ENCODE measurements around the gene MARCOL. TPM values are rescaled to one million over a fixed set of nuclear protein-coding genes. Genes with fewer than 3 reads are reported as not detected.

MARCOL gene
- total and polyA plus RNA-seq, 10 of the 15 experiments (the other 5 are each of a cell fraction or from before 2014, with no cell fraction given), result 1.4 TPM; not detected in 9

DNA sequence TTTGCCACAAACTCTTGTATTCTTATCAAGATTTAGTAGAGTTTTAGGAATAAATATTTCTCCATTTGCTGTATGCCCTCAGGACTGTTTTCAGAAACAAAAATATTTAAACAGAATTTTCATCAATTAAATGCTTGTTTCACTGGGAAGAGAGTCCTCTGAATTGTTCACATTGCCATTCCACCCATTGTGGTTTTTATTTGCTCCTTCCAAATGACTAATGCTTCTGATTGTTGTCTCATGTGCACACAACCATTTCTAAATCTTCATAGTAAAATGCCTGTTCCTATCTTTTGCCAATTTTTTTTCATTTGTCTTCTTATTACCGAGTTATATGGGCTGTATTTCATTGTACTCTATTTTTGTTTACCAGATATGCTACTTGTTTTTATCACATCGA, 10.6 kb downstream of the MARCOL start:
- POLR2A ChIA-PET, result no interaction called here
- FAIRE-seq (no peak), ATAC-seq (no peak), DNase-seq (ENCODE audit: low read depth, low spot score) (no peak)
- Histone ChIP-seq H3K9ac (ENCODE audit: control insufficient read depth, insufficient read depth, low read length) (no peak overlapping the region), H3K27ac (ENCODE audit: control insufficient read depth, insufficient read depth) (no peak overlapping the region), H3K9me3 (replicated peaks; ENCODE audit: control insufficient read depth, insufficient read depth, low read length) (no peaks in the 10 kb centered on the region), H3K27me3 (replicated peaks in 1 of 2; ENCODE audit: control insufficient read depth in 2 of 2, insufficient read depth in 2 of 2, low read length in 1 of 2) (no peaks in the 10 kb centered on the region), H3K4me3 (no peak overlapping the region), H3K79me2 (ENCODE audit: control insufficient read depth, insufficient read depth, low read length) (no peaks in the 10 kb centered on the region), H2AFZ (ENCODE audit: control insufficient read depth, low read depth, low read length) (no peak overlapping the region), H3K36me3 (ENCODE audit: control insufficient read depth in 2 of 2, insufficient read depth in 2 of 2, low read length in 1 of 2) (no peaks in the 10 kb centered on the region), H3K4me2 (ENCODE audit: control insufficient read depth, insufficient read depth) (no peak overlapping the region), H4K20me1 (ENCODE audit: control insufficient read depth, insufficient read depth) (no peaks in the 10 kb centered on the region), H3K4me1 (ENCODE audit: control insufficient read depth, insufficient read depth, low read length) (no peaks in the 10 kb centered on the region)
- TF ChIP-seq IRF4 (IDR thresholded peaks at IDR 0.05; ENCODE audit: low read depth, low read length) (no peak), KLF5 (IDR thresholded peaks at IDR 0.05; ENCODE audit: partially characterized antibody) (no peak), CREB1 (IDR thresholded peaks at IDR 0.05; ENCODE audit: low read depth) (no peak), EP300 (IDR thresholded peaks at IDR 0.05; ENCODE audit: borderline replicate concordance in 1 of 2, control insufficient read depth in 1 of 2, low read depth in 2 of 2, low read length in 2 of 2) (no peak), NR2C1 (IDR thresholded peaks at IDR 0.05) (no peak), HCFC1 (IDR thresholded peaks at IDR 0.05; ENCODE audit: low read length) (no peak), BCL11A (IDR thresholded peaks at IDR 0.05; ENCODE audit: low read depth, low read length) (no peak), SPI1 (IDR thresholded peaks at IDR 0.05; ENCODE audit: borderline replicate concordance, insufficient read depth, low read depth, low read length) (no peak), BMI1 (IDR thresholded peaks at IDR 0.05; ENCODE audit: borderline replicate concordance) (no peak), EGR1 (IDR thresholded peaks at IDR 0.05; ENCODE audit: borderline replicate concordance in 1 of 2, low read depth in 2 of 2, low read length in 2 of 2) (no peak)
- TF ChIP-seq, protein P1, sequence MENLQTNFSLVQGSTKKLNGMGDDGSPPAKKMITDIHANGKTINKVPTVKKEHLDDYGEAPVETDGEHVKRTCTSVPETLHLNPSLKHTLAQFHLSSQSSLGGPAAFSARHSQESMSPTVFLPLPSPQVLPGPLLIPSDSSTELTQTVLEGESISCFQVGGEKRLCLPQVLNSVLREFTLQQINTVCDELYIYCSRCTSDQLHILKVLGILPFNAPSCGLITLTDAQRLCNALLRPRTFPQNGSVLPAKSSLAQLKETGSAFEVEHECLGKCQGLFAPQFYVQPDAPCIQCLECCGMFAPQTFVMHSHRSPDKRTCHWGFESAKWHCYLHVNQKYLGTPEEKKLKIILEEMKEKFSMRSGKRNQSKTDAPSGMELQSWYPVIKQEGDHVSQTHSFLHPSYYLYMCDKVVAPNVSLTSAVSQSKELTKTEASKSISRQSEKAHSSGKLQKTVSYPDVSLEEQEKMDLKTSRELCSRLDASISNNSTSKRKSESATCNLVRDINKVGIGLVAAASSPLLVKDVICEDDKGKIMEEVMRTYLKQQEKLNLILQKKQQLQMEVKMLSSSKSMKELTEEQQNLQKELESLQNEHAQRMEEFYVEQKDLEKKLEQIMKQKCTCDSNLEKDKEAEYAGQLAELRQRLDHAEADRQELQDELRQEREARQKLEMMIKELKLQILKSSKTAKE (IDR thresholded peaks at IDR 0.05; ENCODE audit: low read depth, poor library complexity, severe bottlenecking), result no peak
- intact Hi-C loops (cut with micrococcal nuclease; ENCODE audit: unreplicated experiment), result no loop called here
- RAD21 ChIA-PET (ENCODE audit: unreplicated experiment), result no interaction called here
- CTCF ChIA-PET, result no interaction called here
- in situ Hi-C loops (cut with MboI), result no loop called here
- BruUV-seq (replicated peaks), result no TSS peak
- WGBS (ENCODE audit: insufficient coverage, insufficient replicate concordance, low lambda C conversion rate, missing lambda C conversion rate), result 21% methylated on average over 2 of the region's 2 CpGs
- SMC1A ChIA-PET (ENCODE audit: uncharacterized antibody, unreplicated experiment), result no interaction called here

Measured in GM12878 (cell line).